ENCODE measurements around the gene EFNA3. TPM values are rescaled to one million over a fixed set of nuclear protein-coding genes. Genes with fewer than 3 reads are reported as not detected.

EFNA3 gene
- total and polyA plus RNA-seq, 2 of the 4 experiments (the other 2 are of a cell fraction): 0.72 to 1.6 TPM

DNA sequence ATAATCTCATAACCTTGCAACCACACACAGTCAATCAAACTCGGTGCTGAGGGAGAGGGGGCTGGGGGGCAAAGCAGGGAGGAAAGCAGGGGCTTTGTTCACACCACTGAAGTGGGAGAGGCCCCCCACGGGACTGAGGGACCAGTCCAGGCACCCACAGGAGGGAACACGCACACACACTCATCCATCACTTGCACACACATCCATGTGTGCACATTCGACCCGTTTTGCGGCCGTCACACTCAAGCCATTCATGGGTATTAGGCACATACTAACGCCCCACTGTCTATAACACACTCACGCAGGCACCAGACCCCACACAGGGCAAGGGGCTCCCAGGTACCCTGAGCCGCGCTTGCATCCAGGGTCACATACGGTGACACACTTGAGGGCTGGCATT, 14.0 kb downstream of the EFNA3 start:
- ChIA-PET POLR2A (ENCODE audit: unreplicated experiment) (no interaction called here), CTCF (no interaction called here)
- in situ Hi-C loops (cut with MboI; ENCODE audit: low sequenced_read_pairs): loop anchor here (5.0 kb wide), 1 partner anchor 75 kb away; no protein-coding TSS in a partner anchor
- peaks cover 4% of the 10 kb centered on the region; the same call in 1 of the 2 replicates for H3K4me1 ChIP-seq (ENCODE audit: control insufficient read depth, insufficient read depth, low read length)
- peaks cover 20% of the 10 kb centered on the region for H3K27me3 ChIP-seq (ENCODE audit: control insufficient read depth, insufficient read depth, low read length)
- H3K36me3 ChIP-seq (ENCODE audit: control insufficient read depth, insufficient read depth, low read length): no peaks in the 10 kb centered on the region
- H3K9ac ChIP-seq (ENCODE audit: low read depth, low read length): no peak overlapping the region
- no peak overlapping the region for H3K14ac ChIP-seq (replicated peaks; ENCODE audit: low read depth, low read length)
- H2AK5ac ChIP-seq (ENCODE audit: low read depth, low read length): no peak overlapping the region
- H4K20me1 ChIP-seq (ENCODE audit: insufficient read depth, low read length): no peaks in the 10 kb centered on the region
- no peak overlapping the region for H4K5ac ChIP-seq (ENCODE audit: low read depth, low read length)
- no peak overlapping the region for H2BK15ac ChIP-seq (ENCODE audit: low read depth, low read length)
- no peak overlapping the region for H2BK5ac ChIP-seq (ENCODE audit: low read depth, low read length, poor library complexity, severe bottlenecking)
- peaks cover 3% of the 10 kb centered on the region; the same call in 1 of the 2 replicates for H3K9me1 ChIP-seq (ENCODE audit: insufficient read depth, low read length)
- peak overlapping the region; percentile 14 for H2AFZ ChIP-seq (replicated peaks; ENCODE audit: low read length, poor library complexity)
- H4K91ac ChIP-seq (ENCODE audit: insufficient read depth, low read depth, low read length): no peak overlapping the region
- no peak for ATAC-seq (ENCODE audit: low read depth)
- BruUV-seq (replicated peaks): no TSS peak
- no peak overlapping the region for H3K27ac ChIP-seq (ENCODE audit: insufficient read depth, low read length)
- no peak for DNase-seq
- H3K4ac ChIP-seq (ENCODE audit: low read depth, low read length): no peak overlapping the region
- 90% methylated on average over 6 of the region's 12 CpGs; no CpG with 5 or more reads in 1 of the 2 experiments for WGBS, 2 experiments (ENCODE audit: extremely low coverage in 2 of 2, insufficient read length in 1 of 2)
- intact Hi-C loops (cut with micrococcal nuclease): loop anchor here (5.0 kb wide), 1 partner anchor 35 kb away; the partner anchor contains the start of gene EFNA1
- peak overlapping the region; percentile 26 for H2AK9ac ChIP-seq (replicated peaks; ENCODE audit: low read depth, low read length, poor library complexity)
- H2BK20ac ChIP-seq (ENCODE audit: low read depth, low read length): no peak overlapping the region
- no peaks in the 10 kb centered on the region for H3K79me1 ChIP-seq (ENCODE audit: low read depth in 1 of 2, low read length in 2 of 2)
- H3K9me3 ChIP-seq (ENCODE audit: control insufficient read depth, insufficient read depth, low read length): peaks cover 1% of the 10 kb centered on the region
- TF ChIP-seq FOS (IDR thresholded peaks at IDR 0.05; ENCODE audit: low read depth, low read length): no peak
- TF ChIP-seq MAFK (IDR thresholded peaks at IDR 0.05; ENCODE audit: low read depth, low read length): no peak
- TF ChIP-seq NFE2L2 (IDR thresholded peaks at IDR 0.05; ENCODE audit: low read depth, low read length): no peak
- TF ChIP-seq MAZ (IDR thresholded peaks at IDR 0.05; ENCODE audit: borderline replicate concordance, low read depth, low read length): no peak
- no peak for TF ChIP-seq RFX5 (IDR thresholded peaks at IDR 0.05; ENCODE audit: low read depth, low read length)
- no peak for TF ChIP-seq RAD21 (IDR thresholded peaks at IDR 0.05; ENCODE audit: low read length)
- TF ChIP-seq, protein P1, sequence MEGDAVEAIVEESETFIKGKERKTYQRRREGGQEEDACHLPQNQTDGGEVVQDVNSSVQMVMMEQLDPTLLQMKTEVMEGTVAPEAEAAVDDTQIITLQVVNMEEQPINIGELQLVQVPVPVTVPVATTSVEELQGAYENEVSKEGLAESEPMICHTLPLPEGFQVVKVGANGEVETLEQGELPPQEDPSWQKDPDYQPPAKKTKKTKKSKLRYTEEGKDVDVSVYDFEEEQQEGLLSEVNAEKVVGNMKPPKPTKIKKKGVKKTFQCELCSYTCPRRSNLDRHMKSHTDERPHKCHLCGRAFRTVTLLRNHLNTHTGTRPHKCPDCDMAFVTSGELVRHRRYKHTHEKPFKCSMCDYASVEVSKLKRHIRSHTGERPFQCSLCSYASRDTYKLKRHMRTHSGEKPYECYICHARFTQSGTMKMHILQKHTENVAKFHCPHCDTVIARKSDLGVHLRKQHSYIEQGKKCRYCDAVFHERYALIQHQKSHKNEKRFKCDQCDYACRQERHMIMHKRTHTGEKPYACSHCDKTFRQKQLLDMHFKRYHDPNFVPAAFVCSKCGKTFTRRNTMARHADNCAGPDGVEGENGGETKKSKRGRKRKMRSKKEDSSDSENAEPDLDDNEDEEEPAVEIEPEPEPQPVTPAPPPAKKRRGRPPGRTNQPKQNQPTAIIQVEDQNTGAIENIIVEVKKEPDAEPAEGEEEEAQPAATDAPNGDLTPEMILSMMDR (conservative IDR thresholded peaks at IDR 0.05; ENCODE audit: low read depth, low read length): no peak
- no peak for TF ChIP-seq USF2 (IDR thresholded peaks at IDR 0.05; ENCODE audit: low read depth, low read length)
- no peak for TF ChIP-seq MXI1 (IDR thresholded peaks at IDR 0.05; ENCODE audit: borderline replicate concordance, low read depth, low read length)
- no peak overlapping the region for H3K4me3 ChIP-seq (ENCODE audit: insufficient read depth, low read depth, low read length)
- H3K4me2 ChIP-seq (ENCODE audit: low read depth, low read length): no peak overlapping the region
- H3K18ac ChIP-seq (ENCODE audit: low read depth, low read length): no peak overlapping the region
- H4K8ac ChIP-seq (ENCODE audit: low read depth in 2 of 2, low read length in 2 of 2): no peak overlapping the region
- H2BK120ac ChIP-seq (ENCODE audit: low read depth, low read length): no peak overlapping the region
- dilution Hi-C loops (cut with HindIII; ENCODE audit: low sequenced_read_pairs, unreplicated experiment): no loop called here
- no peak overlapping the region for H3K56ac ChIP-seq (ENCODE audit: extremely low read depth, insufficient read depth, low read length)
- H3K23ac ChIP-seq (ENCODE audit: low read depth, low read length): no peak overlapping the region
